OCI-LY1 (cell line): ENCODE data around the gene KCNK16.

Experiments used
- EZH2 ChIP-seq: fragments of 200-600 bp; sonication (generic), shearing (Covaris generic); IDR thresholded peaks from 2 replicates; pipeline ENCODE4 v1.8.0; 2017; ENCODE audit warnings: borderline replicate concordance, mixed run types, mild to moderate bottlenecking, antibody characterized with exemption, low read length, moderate library complexity, mixed read lengths
- TF ChIP-seq, protein P1 (sequence below): fragments of 200-600 bp; sonication (generic), shearing (Covaris generic); IDR thresholded peaks from 2 replicates; pipeline ENCODE4 v1.5.1; 2017; ENCODE audit warnings: mild to moderate bottlenecking, antibody characterized with exemption, low read length, moderate library complexity, mixed read lengths

DNA sequence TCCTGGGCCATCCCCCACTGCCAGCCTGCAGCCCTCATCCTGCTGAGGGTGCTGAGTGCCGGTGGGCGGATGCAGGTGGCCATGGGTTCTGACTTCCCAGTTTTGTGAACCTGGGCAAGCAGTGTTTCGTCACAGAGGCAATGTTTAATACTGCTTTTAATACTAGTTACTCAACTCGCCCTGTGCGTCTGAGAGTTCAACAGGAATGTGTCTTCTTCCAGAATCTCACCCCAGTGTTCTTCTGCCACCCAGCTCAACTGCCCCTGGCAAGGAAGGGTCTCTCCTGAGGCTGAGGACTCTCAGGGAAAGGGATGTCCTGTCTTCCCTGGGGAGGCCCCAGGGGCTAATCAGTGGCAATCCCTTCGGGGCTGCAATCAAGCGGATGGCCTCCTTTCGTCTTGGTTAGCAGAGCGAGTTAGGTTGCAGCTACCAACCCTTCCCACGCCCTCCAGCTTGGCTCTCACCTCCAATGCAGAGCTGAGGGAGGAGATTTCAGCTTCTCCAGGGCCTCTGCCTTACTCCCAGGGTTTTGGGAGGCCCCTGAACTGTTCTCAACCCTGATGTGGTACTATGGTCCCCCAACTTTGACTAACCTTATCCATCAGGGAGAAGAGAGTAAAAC lies 2.0 kb downstream of the KCNK16 start:
- TF ChIP-seq, protein P1, sequence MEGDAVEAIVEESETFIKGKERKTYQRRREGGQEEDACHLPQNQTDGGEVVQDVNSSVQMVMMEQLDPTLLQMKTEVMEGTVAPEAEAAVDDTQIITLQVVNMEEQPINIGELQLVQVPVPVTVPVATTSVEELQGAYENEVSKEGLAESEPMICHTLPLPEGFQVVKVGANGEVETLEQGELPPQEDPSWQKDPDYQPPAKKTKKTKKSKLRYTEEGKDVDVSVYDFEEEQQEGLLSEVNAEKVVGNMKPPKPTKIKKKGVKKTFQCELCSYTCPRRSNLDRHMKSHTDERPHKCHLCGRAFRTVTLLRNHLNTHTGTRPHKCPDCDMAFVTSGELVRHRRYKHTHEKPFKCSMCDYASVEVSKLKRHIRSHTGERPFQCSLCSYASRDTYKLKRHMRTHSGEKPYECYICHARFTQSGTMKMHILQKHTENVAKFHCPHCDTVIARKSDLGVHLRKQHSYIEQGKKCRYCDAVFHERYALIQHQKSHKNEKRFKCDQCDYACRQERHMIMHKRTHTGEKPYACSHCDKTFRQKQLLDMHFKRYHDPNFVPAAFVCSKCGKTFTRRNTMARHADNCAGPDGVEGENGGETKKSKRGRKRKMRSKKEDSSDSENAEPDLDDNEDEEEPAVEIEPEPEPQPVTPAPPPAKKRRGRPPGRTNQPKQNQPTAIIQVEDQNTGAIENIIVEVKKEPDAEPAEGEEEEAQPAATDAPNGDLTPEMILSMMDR = no peak
- no peak for TF ChIP-seq EZH2
